T-cell (primary cell): ENCODE measurements around the gene FAM83B. TPM values are rescaled to one million over a fixed set of nuclear protein-coding genes. Genes with fewer than 3 reads are reported as not detected.

Experiments
- ATAC-seq, 4 experiments: fragments of 200-7000 bp in 3 of 4; fragments of 150-1000 bp in 1 of 4; cut with Tn5 transposase; replicated peaks in 1 of 4; 1 replicate in 3 of 4; 2 replicates in 1 of 4; pipeline ENCODE4 v1.10.0; 2021; ENCODE audit warnings: moderate library complexity in 3 of 4, mild to moderate bottlenecking in 2 of 4, moderate number of reproducible peaks in 1 of 4
- CTCF ChIA-PET, 2 donors: fragments of 300-600 bp; sonication (Branson Sonifier 250); formaldehyde crosslinking; loops; one replicate each; lab custom pipeline; 2022; ENCODE audit warnings: antibody characterized with exemption in 2 of 2; lab: Charles Lee
- POLR2A ChIA-PET, 2 donors: fragments of 300-600 bp; sonication (Branson Sonifier 250); formaldehyde crosslinking; loops; one replicate each; lab custom pipeline; 2022; ENCODE audit warnings: antibody characterized with exemption in 2 of 2; lab: Charles Lee
- DNase-seq, 35 experiments: peaks; one replicate each; pipeline versions ENCODE4 v3.0.0 to v3.0.0-alpha.2; 2013 to 2023
- H3K27ac ChIP-seq: one replicate; pipeline ENCODE4 v1.5.1; 2013; ENCODE audit warnings: low read length
- H3K27me3 ChIP-seq, 2 experiments: replicated peaks in 1 of 2; 1 replicate in 1 of 2; 2 replicates in 1 of 2; pipeline versions ENCODE4 v1.6.1 to v1.7.0; 2013; ENCODE audit warnings: low read length in 1 of 2, mixed read lengths in 1 of 2; ENCODE audit not compliant: control insufficient read depth in 2 of 2, insufficient read depth in 2 of 2; ENCODE audit errors: extremely low read depth in 1 of 2
- H3K36me3 ChIP-seq, 2 donors: 1 replicate in 1 of 2; 2 replicates in 1 of 2; pipeline versions ENCODE4 v1.6.1 to v1.7.0; 2013; ENCODE audit warnings: low read length in 1 of 2; ENCODE audit not compliant: control insufficient read depth in 2 of 2, insufficient read depth in 1 of 2; ENCODE audit errors: extremely low read depth in 1 of 2
- H3K4me1 ChIP-seq, 2 experiments: 1 replicate in 1 of 2; 2 replicates in 1 of 2; pipeline versions ENCODE4 v1.6.1 to v1.7.0; 2013; ENCODE audit warnings: low read length in 2 of 2, mixed read lengths in 1 of 2; ENCODE audit not compliant: insufficient read depth in 2 of 2, control insufficient read depth in 1 of 2; ENCODE audit errors: extremely low read depth in 1 of 2
- H3K4me3 ChIP-seq, 2 donors: 1 replicate in 1 of 2; 2 replicates in 1 of 2; pipeline versions ENCODE4 v1.5.1 to v1.7.0; 2013; ENCODE audit warnings: mild to moderate bottlenecking in 2 of 2, low read length in 1 of 2, moderate library complexity in 1 of 2; ENCODE audit not compliant: control insufficient read depth in 1 of 2; ENCODE audit errors: extremely low read depth in 1 of 2
- H3K9me3 ChIP-seq: 2 replicates; pipeline ENCODE4 v1.7.0; 2013
- H3K27ac Mint-ChIP-seq, 2 donors: one replicate each; pipeline ENCODE4 v1.8.0; 2020 to 2021; ENCODE audit warnings: mild to moderate bottlenecking in 2 of 2, mixed read lengths in 2 of 2
- H3K27me3 Mint-ChIP-seq, 2 donors: one replicate each; pipeline ENCODE4 v1.8.0; 2021 to 2022; ENCODE audit warnings: mixed read lengths in 2 of 2
- H3K36me3 Mint-ChIP-seq: one replicate; pipeline ENCODE4 v1.8.0; 2021; ENCODE audit warnings: mixed read lengths
- H3K4me1 Mint-ChIP-seq, 3 donors: one replicate each; pipeline ENCODE4 v1.8.0; 2020 to 2022; ENCODE audit warnings: mixed read lengths in 3 of 3, mild to moderate bottlenecking in 1 of 3
- H3K4me3 Mint-ChIP-seq, 3 donors: one replicate each; pipeline ENCODE4 v1.8.0; 2020 to 2022; ENCODE audit warnings: mild to moderate bottlenecking in 3 of 3, mixed read lengths in 3 of 3, moderate library complexity in 3 of 3
- H3K9me3 Mint-ChIP-seq, 3 donors: one replicate each; pipeline ENCODE4 v1.8.0; 2020 to 2022; ENCODE audit warnings: mixed read lengths in 3 of 3
- WGBS: methylation state at CpG from one replicate; pipeline ENCODE4 v1.1.5; 2013; ENCODE audit warnings: missing lambda C conversion rate; ENCODE audit not compliant: insufficient coverage; 5-methylcytosine and 5-hydroxymethylcytosine counted together
- total RNA-seq, 35 experiments: library from RNA in 6 of 35; stranded (reverse) in 6 of 35; fragments of 120-200 nt in 1 of 35; gene quantifications; one replicate each; pipeline versions ENCODE4 v1.2.1 to v1.2.4 and lab custom pipeline; 2013 to 2026

The FAM83B gene
- total RNA-seq, 5 donors from 2014 or later (not counting 1 experiment from before 2014, with no cell fraction given) = 0.18 TPM; not detected in 4

DNA sequence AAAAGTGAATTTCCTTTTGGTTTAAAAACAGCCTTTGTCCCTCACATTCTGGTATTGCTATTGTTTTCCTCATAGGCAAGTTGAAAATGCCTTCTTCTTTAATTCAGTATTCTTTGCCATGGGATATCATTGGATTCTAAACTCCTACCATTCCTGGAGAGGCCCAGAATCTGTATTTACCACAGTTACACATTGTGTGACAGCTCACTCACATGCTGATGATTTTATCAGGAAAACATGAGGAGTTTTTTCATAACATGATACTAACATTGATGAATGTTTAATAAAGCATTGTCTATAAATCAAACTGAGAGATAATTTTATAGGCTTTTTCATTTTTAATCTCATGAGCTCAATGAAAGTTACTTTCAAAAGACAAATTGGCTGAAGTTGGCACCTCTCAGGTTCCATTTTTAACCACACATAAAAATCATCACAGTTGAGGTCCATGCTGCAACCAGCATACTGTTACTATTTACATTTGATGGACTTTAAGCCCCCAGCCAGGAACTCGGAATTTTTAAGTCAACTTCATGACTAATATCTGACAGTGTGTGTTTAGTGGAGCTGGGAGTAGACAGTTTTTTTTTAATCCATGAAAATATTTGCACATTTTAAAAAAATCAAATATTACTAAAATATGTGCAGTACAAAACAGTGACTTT, 82.8 kb downstream of the FAM83B start:
- no peaks in the 10 kb centered on the region for H3K36me3 ChIP-seq
- H3K27ac ChIP-seq = no peak overlapping the region
- no peaks in the 10 kb centered on the region for H3K4me1 ChIP-seq
- no peak overlapping the region for H3K4me3 ChIP-seq
- Mint-ChIP-seq H3K27ac (no peak overlapping the region), H3K4me1 (no peaks in the 10 kb centered on the region), H3K4me3 (no peak overlapping the region), H3K9me3 (peaks cover 13 to 31% (median 18%) of the 10 kb centered on the region in 3 donors), H3K36me3 (no peaks in the 10 kb centered on the region), H3K27me3 (no peaks in the 10 kb centered on the region)
- POLR2A ChIA-PET = no interaction called here
- WGBS = no CpG with 5 or more reads among the region's 1 CpG
- peaks cover 5% of the 10 kb centered on the region for H3K9me3 ChIP-seq
- no peaks in the 10 kb centered on the region for H3K27me3 ChIP-seq
- CTCF ChIA-PET = no interaction called here
- DNase-seq (no peak), ATAC-seq (no peak)

DNA sequence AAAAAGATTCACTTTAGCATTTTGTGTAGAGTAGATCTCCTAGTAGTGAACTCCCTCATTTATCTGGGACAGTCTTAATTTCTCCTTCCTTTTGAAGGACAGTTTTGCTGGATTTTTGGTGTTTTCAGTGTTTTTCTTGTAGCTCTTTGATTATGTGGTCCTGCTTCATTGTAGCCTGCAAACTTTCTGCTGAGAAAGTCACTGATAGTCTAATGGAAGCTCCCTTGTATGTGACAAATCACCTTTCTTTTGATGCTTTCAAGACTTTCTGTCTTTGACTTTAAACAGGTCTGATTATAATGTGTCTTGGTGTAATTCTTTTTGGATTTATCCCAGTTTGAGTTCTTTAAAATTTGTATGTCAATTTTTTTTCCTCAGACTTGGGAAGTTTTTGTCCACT, 86.1 kb downstream of the FAM83B start:
- ChIA-PET POLR2A (no interaction called here), CTCF (no interaction called here)
- no peaks in the 10 kb centered on the region for H3K36me3 Mint-ChIP-seq
- no peak overlapping the region for H3K4me3 Mint-ChIP-seq
- H3K4me3 ChIP-seq = no peak overlapping the region
- peaks cover 5% of the 10 kb centered on the region for H3K9me3 ChIP-seq
- H3K27me3 ChIP-seq = no peaks in the 10 kb centered on the region
- H3K4me1 Mint-ChIP-seq = no peaks in the 10 kb centered on the region
- DNase-seq (no peak), ATAC-seq (no peak)
- H3K27ac ChIP-seq = no peak overlapping the region
- H3K27me3 Mint-ChIP-seq = no peaks in the 10 kb centered on the region
- no peaks in the 10 kb centered on the region for H3K36me3 ChIP-seq
- no peak overlapping the region for H3K27ac Mint-ChIP-seq
- H3K9me3 Mint-ChIP-seq = peaks cover 13 to 31% (median 21%) of the 10 kb centered on the region in 3 donors
- H3K4me1 ChIP-seq = no peaks in the 10 kb centered on the region

DNA sequence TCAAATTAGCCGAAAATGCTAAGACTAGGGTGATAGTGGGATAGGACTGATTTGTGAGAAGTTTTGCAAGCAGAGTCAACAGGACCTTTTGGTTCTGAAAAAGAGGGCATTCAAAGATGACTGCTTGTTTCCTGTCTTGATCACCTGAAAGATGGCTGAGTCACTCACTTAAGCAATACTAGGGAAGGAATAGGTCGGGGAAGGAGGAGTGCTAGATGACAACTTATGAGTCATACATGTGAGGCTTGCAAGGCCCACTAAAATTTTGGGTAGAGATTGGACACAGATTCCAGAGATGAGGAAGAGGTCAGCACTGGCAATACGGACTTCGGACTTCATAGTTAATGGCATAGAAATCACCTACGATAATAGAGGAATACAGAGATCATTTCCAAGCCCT, 89.2 kb downstream of the FAM83B start:
- Histone ChIP-seq H3K9me3 (peaks cover 5% of the 10 kb centered on the region), H3K4me3 (no peak overlapping the region), H3K4me1 (no peaks in the 10 kb centered on the region), H3K36me3 (no peaks in the 10 kb centered on the region), H3K27ac (no peak overlapping the region), H3K27me3 (no peaks in the 10 kb centered on the region)
- WGBS = 89% methylated on average over 3 of the region's 5 CpGs
- CTCF ChIA-PET = no interaction called here
- H3K4me3 Mint-ChIP-seq = no peak overlapping the region
- no peak for DNase-seq
- no peaks in the 10 kb centered on the region for H3K27me3 Mint-ChIP-seq
- H3K4me1 Mint-ChIP-seq = no peaks in the 10 kb centered on the region
- no peaks in the 10 kb centered on the region for H3K36me3 Mint-ChIP-seq
- ATAC-seq = no peak
- H3K27ac Mint-ChIP-seq = no peak overlapping the region
- POLR2A ChIA-PET = no interaction called here
- H3K9me3 Mint-ChIP-seq = peaks cover 22 to 39% (median 27%) of the 10 kb centered on the region in 3 donors

DNA sequence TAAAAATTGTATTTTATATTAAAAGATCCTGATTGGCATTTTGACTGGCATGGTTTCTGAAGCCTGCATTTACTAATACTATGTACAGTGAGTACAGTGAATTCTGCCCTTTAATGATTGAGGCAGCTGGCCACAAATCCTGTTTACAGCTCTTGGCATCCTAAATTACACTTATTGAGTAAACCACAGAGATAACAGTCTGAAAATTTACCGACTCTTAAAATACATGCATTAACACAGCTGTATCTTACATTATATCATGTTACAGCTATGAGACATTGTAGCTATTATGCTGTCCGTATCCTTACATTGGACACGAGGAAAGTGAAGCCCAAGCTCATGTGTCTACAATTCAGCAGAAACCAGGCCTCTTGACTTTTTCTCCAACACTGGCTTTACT, 90.8 kb downstream of the FAM83B start:
- no peak overlapping the region for H3K27ac Mint-ChIP-seq
- CTCF ChIA-PET = no interaction called here
- H3K27me3 Mint-ChIP-seq = no peaks in the 10 kb centered on the region
- H3K27ac ChIP-seq = no peak overlapping the region
- no peaks in the 10 kb centered on the region for H3K36me3 ChIP-seq
- no peaks in the 10 kb centered on the region for H3K27me3 ChIP-seq
- WGBS = no CpG with 5 or more reads among the region's 3 CpGs
- POLR2A ChIA-PET = no interaction called here
- no peak overlapping the region for H3K4me3 ChIP-seq
- DNase-seq = no peak
- no peaks in the 10 kb centered on the region for H3K36me3 Mint-ChIP-seq
- H3K4me1 Mint-ChIP-seq = no peaks in the 10 kb centered on the region
- no peak overlapping the region for H3K4me3 Mint-ChIP-seq
- H3K9me3 Mint-ChIP-seq = peaks cover 18 to 30% (median 24%) of the 10 kb centered on the region in 3 donors
- ATAC-seq = no peak
- H3K4me1 ChIP-seq = no peaks in the 10 kb centered on the region
- H3K9me3 ChIP-seq = peaks cover 5% of the 10 kb centered on the region

DNA sequence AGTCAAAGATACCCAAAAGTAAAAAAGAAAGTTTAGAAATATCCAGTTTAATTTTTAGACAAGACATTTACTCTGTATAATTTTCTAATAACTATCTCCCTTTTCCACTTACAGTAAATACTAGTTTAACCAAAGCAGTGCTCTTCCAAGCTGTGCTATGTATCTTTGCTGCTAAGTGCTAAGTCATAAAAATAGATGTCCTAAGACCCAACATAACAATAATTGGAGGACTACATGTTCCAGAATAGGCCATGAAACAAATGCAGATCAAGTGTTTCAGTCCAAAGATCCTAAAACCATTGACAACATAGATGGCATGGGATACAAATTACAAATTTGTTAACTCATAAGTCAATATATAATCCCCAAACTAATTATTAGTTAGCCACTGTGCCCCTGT, 111.1 kb downstream of the FAM83B start:
- ATAC-seq = no peak
- ChIA-PET CTCF (no interaction called here), POLR2A (no interaction called here)
- peaks cover 7 to 12% (median 8%) of the 10 kb centered on the region in 3 donors for H3K9me3 Mint-ChIP-seq
- no peak overlapping the region for H3K27ac ChIP-seq
- H3K4me1 ChIP-seq = no peaks in the 10 kb centered on the region
- H3K4me3 Mint-ChIP-seq = no peak overlapping the region
- H3K27me3 ChIP-seq = no peaks in the 10 kb centered on the region
- H3K9me3 ChIP-seq = no peaks in the 10 kb centered on the region
- H3K36me3 ChIP-seq = no peaks in the 10 kb centered on the region
- H3K27me3 Mint-ChIP-seq = no peaks in the 10 kb centered on the region
- no peaks in the 10 kb centered on the region for H3K36me3 Mint-ChIP-seq
- H3K4me3 ChIP-seq = no peak overlapping the region
- no peak overlapping the region for H3K27ac Mint-ChIP-seq
- H3K4me1 Mint-ChIP-seq = no peaks in the 10 kb centered on the region
- DNase-seq = no peak

DNA sequence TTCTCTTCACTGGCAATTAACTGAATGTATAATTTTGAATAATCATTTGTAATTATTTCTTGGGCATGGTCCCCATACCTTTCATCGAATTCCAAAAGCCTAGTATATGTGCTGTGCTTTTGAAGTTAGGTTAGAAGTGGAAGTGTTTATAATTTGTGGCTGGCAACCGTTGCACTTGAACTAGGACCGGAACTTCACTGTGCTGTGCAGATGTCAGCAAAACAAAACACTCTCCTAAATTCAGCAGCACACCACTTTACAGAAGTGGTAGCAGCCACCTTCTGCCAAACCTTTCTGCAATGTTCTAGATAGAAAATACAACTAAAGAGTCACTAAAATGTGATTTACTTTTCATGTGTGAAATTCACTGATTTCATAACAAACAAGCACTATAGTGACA, 111.9 kb downstream of the FAM83B start:
- no peaks in the 10 kb centered on the region for H3K27me3 Mint-ChIP-seq
- no peaks in the 10 kb centered on the region for H3K27me3 ChIP-seq
- no peak overlapping the region for H3K4me3 Mint-ChIP-seq
- H3K27ac Mint-ChIP-seq = no peak overlapping the region
- H3K9me3 Mint-ChIP-seq = peaks cover 4 to 8% (median 8%) of the 10 kb centered on the region in 3 donors
- POLR2A ChIA-PET = no interaction called here
- ATAC-seq (no peak), DNase-seq (no peak)
- no peak overlapping the region for H3K27ac ChIP-seq
- no peaks in the 10 kb centered on the region for H3K36me3 Mint-ChIP-seq
- H3K9me3 ChIP-seq = no peaks in the 10 kb centered on the region
- CTCF ChIA-PET = no interaction called here
- H3K36me3 ChIP-seq = no peaks in the 10 kb centered on the region
- no peaks in the 10 kb centered on the region for H3K4me1 Mint-ChIP-seq
- no peaks in the 10 kb centered on the region for H3K4me1 ChIP-seq
- WGBS = no CpG with 5 or more reads among the region's 3 CpGs
- no peak overlapping the region for H3K4me3 ChIP-seq

DNA sequence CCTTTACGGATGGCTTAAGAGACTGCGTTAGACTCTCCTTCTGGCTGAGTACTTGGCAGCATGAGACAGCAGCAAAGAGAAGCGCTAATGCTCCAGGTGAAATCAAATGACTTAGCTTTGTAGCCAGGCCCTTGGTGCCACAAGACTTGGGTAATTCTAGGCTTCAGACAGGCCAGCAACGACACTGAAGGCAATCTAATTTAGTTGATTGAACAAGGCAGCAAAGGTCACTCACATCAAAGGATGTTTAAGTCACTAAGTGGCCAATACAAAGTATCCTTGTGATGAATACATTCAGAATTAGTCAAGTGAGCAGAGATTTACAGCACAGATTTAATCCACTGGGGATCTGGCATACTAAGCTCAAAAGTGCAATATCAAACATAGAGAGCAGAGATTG, 113.2 kb downstream of the FAM83B start:
- Histone ChIP-seq H3K27me3 (no peaks in the 10 kb centered on the region), H3K9me3 (no peaks in the 10 kb centered on the region), H3K4me3 (no peak overlapping the region), H3K4me1 (no peaks in the 10 kb centered on the region), H3K36me3 (no peaks in the 10 kb centered on the region), H3K27ac (no peak overlapping the region)
- H3K27ac Mint-ChIP-seq = no peak overlapping the region
- CTCF ChIA-PET = no interaction called here
- peaks cover 3 to 8% (median 4%) of the 10 kb centered on the region in 3 donors for H3K9me3 Mint-ChIP-seq
- no peaks in the 10 kb centered on the region for H3K4me1 Mint-ChIP-seq
- DNase-seq (no peak), ATAC-seq (no peak)
- 83% methylated on average over 4 of the region's 4 CpGs for WGBS
- no peak overlapping the region for H3K4me3 Mint-ChIP-seq
- no peaks in the 10 kb centered on the region for H3K27me3 Mint-ChIP-seq
- POLR2A ChIA-PET = no interaction called here
- no peaks in the 10 kb centered on the region for H3K36me3 Mint-ChIP-seq
